NT2/D1 (cell line): ENCODE results near the gene NCOR1.

Source experiments
- SUZ12 ChIP-seq: IDR thresholded peaks from 2 replicates; pipeline ENCODE4 v1.6.1; 2011; ENCODE audit not compliant: insufficient read length, insufficient read depth; ENCODE audit errors: extremely low read depth
- YY1 ChIP-seq: IDR thresholded peaks from 2 replicates; pipeline ENCODE4 v1.6.1; 2011; ENCODE audit not compliant: insufficient read length, insufficient read depth

- TF ChIP-seq YY1 = no peak
- TF ChIP-seq SUZ12 = no peak
Observed at GRCh38 chr17:16158714-16159113, 56.6 kb downstream of the NCOR1 start.
